Urothelium cell line (cell line): ENCODE data around the gene ASGR1.
"Not testable (repeated sequence)": the region's sequence is repeated elsewhere in the genome, so short reads cannot be mapped to it uniquely, and the experiment has no call there.

ENCODE experiments used
- DNase-seq: peaks from one replicate; pipeline ENCODE4 v3.0.0; 2011; ENCODE audit warnings: low spot score, mixed read lengths
- FAIRE-seq: peaks from 2 replicates; lab custom pipeline; 2011; peaks lifted over from hg19 to GRCh38; lab: Jason Lieb, UNC

ASGR1 gene

GRCh38 chr17:7169565-7169908, 9.6 kb downstream of the ASGR1 start:
- not testable (repeated sequence) for FAIRE-seq, DNase-seq

- DNase-seq, FAIRE-seq: not testable (repeated sequence)
Measured at GRCh38 chr17:7168841-7169564, 10.2 kb downstream of the ASGR1 start.

- no peak for DNase-seq
- FAIRE-seq = no peak
Measured at GRCh38 chr17:7167832-7168231, 11.3 kb downstream of the ASGR1 start.

- no peak for FAIRE-seq
- DNase-seq = no peak
Measured at GRCh38 chr17:7166873-7167272, 12.3 kb downstream of the ASGR1 start.

GRCh38 chr17:7159571-7159970, 19.6 kb downstream of the ASGR1 start:
- FAIRE-seq, DNase-seq: not testable (repeated sequence)

GRCh38 chr17:7158424-7158823, 20.7 kb downstream of the ASGR1 start:
- DNase-seq, FAIRE-seq: not testable (repeated sequence)

- FAIRE-seq (no peak), DNase-seq (no peak)
Measured at GRCh38 chr17:7156342-7156940, 22.7 kb downstream of the ASGR1 start.

GRCh38 chr17:7147772-7148171, 31.4 kb downstream of the ASGR1 start:
- FAIRE-seq = no peak
- DNase-seq = no peak

GRCh38 chr17:7146115-7146514, 33.1 kb downstream of the ASGR1 start:
- no peak for DNase-seq
- FAIRE-seq = no peak

- DNase-seq (no peak), FAIRE-seq (no peak)
Measured at GRCh38 chr17:7144213-7144612, 35.0 kb downstream of the ASGR1 start.

- FAIRE-seq (no peak), DNase-seq (no peak)
Measured at GRCh38 chr17:7141824-7142223, 37.3 kb downstream of the ASGR1 start.

- no peak for FAIRE-seq
- no peak for DNase-seq
Measured at GRCh38 chr17:7139400-7139799, 39.8 kb downstream of the ASGR1 start.

GRCh38 chr17:7138800-7139381, 40.3 kb downstream of the ASGR1 start:
- DNase-seq (no peak), FAIRE-seq (no peak)

GRCh38 chr17:7137171-7137943, 41.8 kb downstream of the ASGR1 start:
- DNase-seq (no peak), FAIRE-seq (no peak)

- peak; percentile 51 for DNase-seq
- FAIRE-seq = no peak
Measured at GRCh38 chr17:7136266-7136877, 42.8 kb downstream of the ASGR1 start.

GRCh38 chr17:7133916-7134315, 45.3 kb downstream of the ASGR1 start:
- FAIRE-seq (no peak), DNase-seq (no peak)

- FAIRE-seq (no peak), DNase-seq (no peak)
Measured at GRCh38 chr17:7133424-7133823, 45.7 kb downstream of the ASGR1 start.

GRCh38 chr17:7132511-7133094, 46.6 kb downstream of the ASGR1 start:
- FAIRE-seq (no peak), DNase-seq (no peak)

- no peak for FAIRE-seq
Measured at GRCh38 chr17:7131423-7131791, 47.8 kb downstream of the ASGR1 start.

GRCh38 chr17:7130621-7131422, 48.3 kb downstream of the ASGR1 start:
- no peak for FAIRE-seq

More at GRCh38 chr17:7131423-7131791, 47.8 kb downstream of the ASGR1 start:
- no peak for DNase-seq

More at GRCh38 chr17:7130621-7131422, 48.3 kb downstream of the ASGR1 start:
- no peak for DNase-seq
